Neural cell (in vitro differentiated cells): Measurements from ENCODE around the gene PLCE1. TPM values are rescaled to one million over a fixed set of nuclear protein-coding genes. Genes with fewer than 3 reads are reported as not detected.

Source experiments
- H2AFZ ChIP-seq: fragments of 200-600, 300-800 bp; sonication (generic), shearing (Covaris generic); 2 replicates; pipeline ENCODE4 v1.6.0; 2014; ENCODE audit warnings: low read depth, mild to moderate bottlenecking, antibody characterized with exemption, low read length, moderate library complexity
- H3F3A ChIP-seq: fragments of 200-600 bp; shearing (Covaris generic); 2 replicates; pipeline ENCODE4 v1.6.1; 2016; ENCODE audit warnings: mild to moderate bottlenecking, moderate library complexity, mixed read lengths, antibody characterized with exemption, low read length; ENCODE audit not compliant: insufficient read depth, poor library complexity, severe bottlenecking
- H3K27ac ChIP-seq: fragments of 200-600, 300-800 bp; sonication (generic), shearing (Covaris generic); 2 replicates; pipeline ENCODE4 v1.5.1; 2014; ENCODE audit warnings: mild to moderate bottlenecking, low read length, moderate library complexity
- H3K27me3 ChIP-seq: fragments of 300-800, 200-600 bp; sonication (generic), shearing (Covaris generic); 2 replicates; pipeline ENCODE4 v1.6.0; 2014; ENCODE audit warnings: mild to moderate bottlenecking, low read depth, low read length, moderate library complexity; ENCODE audit not compliant: insufficient read depth
- H3K36me3 ChIP-seq: fragments of 300-800, 200-600 bp; sonication (generic), shearing (Covaris generic); 2 replicates; pipeline ENCODE4 v1.5.1; 2014; ENCODE audit warnings: mild to moderate bottlenecking, antibody characterized with exemption, low read length, moderate library complexity; ENCODE audit not compliant: insufficient read depth
- H3K4me2 ChIP-seq: fragments of 300-800, 200-600 bp; sonication (generic), shearing (Covaris generic); 2 replicates; pipeline ENCODE4 v1.6.0; 2014; ENCODE audit warnings: mild to moderate bottlenecking, low read length
- H3K4me3 ChIP-seq: fragments of 300-800, 200-600 bp; sonication (generic), shearing (Covaris generic); 2 replicates; pipeline ENCODE4 v1.5.1; 2014; ENCODE audit warnings: mild to moderate bottlenecking, low read length, moderate library complexity
- H3K79me2 ChIP-seq: fragments of 200-600 bp; shearing (Covaris generic); replicated peaks from 2 replicates; pipeline ENCODE4 v1.6.0; 2014; ENCODE audit warnings: mild to moderate bottlenecking, low read length, moderate library complexity; ENCODE audit not compliant: insufficient read depth
- H3K9ac ChIP-seq: fragments of 300-800, 200-600 bp; sonication (generic), shearing (Covaris generic); 2 replicates; pipeline ENCODE4 v1.6.1; 2016; ENCODE audit warnings: mild to moderate bottlenecking, low read length, mixed read lengths
- H3K9me2 ChIP-seq: fragments of 200-600 bp; shearing (Covaris generic); 2 replicates; pipeline ENCODE4 v1.6.1; 2016; ENCODE audit warnings: mild to moderate bottlenecking, low read length, mixed read lengths; ENCODE audit not compliant: insufficient read depth
- H3K9me3 ChIP-seq: fragments of 200-600, 300-800 bp; sonication (generic), shearing (Covaris generic); 2 replicates; pipeline ENCODE4 v1.6.1; 2016; ENCODE audit warnings: mild to moderate bottlenecking, mixed run types, low read length, moderate library complexity, mixed read lengths
- H4K20me1 ChIP-seq: fragments of 200-600 bp; shearing (Covaris generic); 2 replicates; pipeline ENCODE4 v1.6.1; 2016; ENCODE audit warnings: mild to moderate bottlenecking, mixed run types; ENCODE audit not compliant: insufficient read depth
- EP300 ChIP-seq: fragments of 450-650 bp; conservative IDR thresholded peaks from 2 replicates; pipeline ENCODE4 v1.6.1; 2014; ENCODE audit warnings: antibody characterized with exemption, mild to moderate bottlenecking, moderate library complexity; ENCODE audit not compliant: poor library complexity, severe bottlenecking
- EZH2 ChIP-seq: fragments of 200-600, 300-800 bp; shearing (Covaris generic), sonication (generic); IDR thresholded peaks from 2 replicates; pipeline ENCODE4 v1.6.1; 2014; ENCODE audit warnings: antibody characterized with exemption, low read length, borderline replicate concordance, mild to moderate bottlenecking; ENCODE audit not compliant: insufficient read depth, poor library complexity, severe bottlenecking
- MXI1 ChIP-seq: fragments of 450-650 bp; conservative IDR thresholded peaks from 2 replicates; pipeline ENCODE4 v1.6.1; 2014; ENCODE audit warnings: antibody characterized with exemption, mild to moderate bottlenecking; ENCODE audit not compliant: poor library complexity, severe bottlenecking
- POLR2AphosphoS5 ChIP-seq: IDR thresholded peaks from 2 replicates; pipeline ENCODE4 v1.6.1; 2012
- RAD21 ChIP-seq: fragments of 450-650 bp; conservative IDR thresholded peaks from 2 replicates; pipeline ENCODE4 v1.6.1; 2014; ENCODE audit warnings: antibody characterized with exemption, mild to moderate bottlenecking, moderate library complexity
- SMC3 ChIP-seq: fragments of 450-650 bp; conservative IDR thresholded peaks from 2 replicates; pipeline ENCODE4 v1.6.1; 2014; ENCODE audit warnings: antibody characterized with exemption, mild to moderate bottlenecking, moderate library complexity; ENCODE audit not compliant: poor library complexity
- TAF1 ChIP-seq: IDR thresholded peaks from 2 replicates; pipeline ENCODE4 v1.6.1; 2012; ENCODE audit warnings: low read depth
- polyA plus RNA-seq: library from polyadenylated mRNA; depleted of rRNA; stranded (reverse); fragments of >200 nt; gene quantifications from 2 replicates; pipeline ENCODE4 v1.2.3, GENCODE V29; 2014
- TF ChIP-seq, protein P1 (sequence below): fragments of 450-650 bp; IDR thresholded peaks from 2 replicates; pipeline ENCODE4 v1.5.1; 2014; ENCODE audit warnings: antibody characterized with exemption, mild to moderate bottlenecking, moderate library complexity; ENCODE audit not compliant: poor library complexity, severe bottlenecking
- TF ChIP-seq, protein P2 (sequence below): IDR thresholded peaks from 2 replicates; pipeline ENCODE4 v1.6.1; 2012; ENCODE audit warnings: borderline replicate concordance

Gene PLCE1
- polyA plus RNA-seq, 1 donor from 2014 or later: 0.22 TPM

DNA sequence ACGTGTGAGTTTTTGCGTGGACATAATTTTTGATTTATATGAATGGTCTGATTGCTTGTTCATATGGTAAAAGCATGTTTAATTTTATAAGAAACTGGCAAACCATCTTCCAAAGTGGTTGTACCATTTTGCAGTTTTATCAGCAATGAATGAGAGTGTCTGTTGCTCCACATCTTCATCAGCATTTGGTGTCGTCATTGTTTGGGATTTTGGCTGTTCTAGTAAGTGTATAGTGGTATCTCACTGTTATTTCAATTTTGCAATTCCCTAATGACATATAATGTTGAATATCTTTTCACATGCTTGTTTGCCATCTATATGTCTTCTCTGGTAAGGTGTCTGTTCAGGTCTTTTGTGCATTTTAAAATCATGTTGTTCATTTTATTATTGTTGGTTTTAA is 13.2 kb upstream of the PLCE1 start:
- Histone ChIP-seq H4K20me1 (no peaks in the 10 kb centered on the region), H3F3A (no peaks in the 10 kb centered on the region), H3K9me2 (no peaks in the 10 kb centered on the region), H2AFZ (no peak overlapping the region), H3K4me3 (no peak overlapping the region), H3K9ac (no peak overlapping the region), H3K4me2 (no peak overlapping the region), H3K27ac (no peak overlapping the region), H3K9me3 (no peaks in the 10 kb centered on the region), H3K27me3 (no peaks in the 10 kb centered on the region), H3K36me3 (no peaks in the 10 kb centered on the region), H3K79me2 (no peaks in the 10 kb centered on the region)
- TF ChIP-seq, protein P1, sequence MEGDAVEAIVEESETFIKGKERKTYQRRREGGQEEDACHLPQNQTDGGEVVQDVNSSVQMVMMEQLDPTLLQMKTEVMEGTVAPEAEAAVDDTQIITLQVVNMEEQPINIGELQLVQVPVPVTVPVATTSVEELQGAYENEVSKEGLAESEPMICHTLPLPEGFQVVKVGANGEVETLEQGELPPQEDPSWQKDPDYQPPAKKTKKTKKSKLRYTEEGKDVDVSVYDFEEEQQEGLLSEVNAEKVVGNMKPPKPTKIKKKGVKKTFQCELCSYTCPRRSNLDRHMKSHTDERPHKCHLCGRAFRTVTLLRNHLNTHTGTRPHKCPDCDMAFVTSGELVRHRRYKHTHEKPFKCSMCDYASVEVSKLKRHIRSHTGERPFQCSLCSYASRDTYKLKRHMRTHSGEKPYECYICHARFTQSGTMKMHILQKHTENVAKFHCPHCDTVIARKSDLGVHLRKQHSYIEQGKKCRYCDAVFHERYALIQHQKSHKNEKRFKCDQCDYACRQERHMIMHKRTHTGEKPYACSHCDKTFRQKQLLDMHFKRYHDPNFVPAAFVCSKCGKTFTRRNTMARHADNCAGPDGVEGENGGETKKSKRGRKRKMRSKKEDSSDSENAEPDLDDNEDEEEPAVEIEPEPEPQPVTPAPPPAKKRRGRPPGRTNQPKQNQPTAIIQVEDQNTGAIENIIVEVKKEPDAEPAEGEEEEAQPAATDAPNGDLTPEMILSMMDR: no peak
- TF ChIP-seq, protein P2, sequence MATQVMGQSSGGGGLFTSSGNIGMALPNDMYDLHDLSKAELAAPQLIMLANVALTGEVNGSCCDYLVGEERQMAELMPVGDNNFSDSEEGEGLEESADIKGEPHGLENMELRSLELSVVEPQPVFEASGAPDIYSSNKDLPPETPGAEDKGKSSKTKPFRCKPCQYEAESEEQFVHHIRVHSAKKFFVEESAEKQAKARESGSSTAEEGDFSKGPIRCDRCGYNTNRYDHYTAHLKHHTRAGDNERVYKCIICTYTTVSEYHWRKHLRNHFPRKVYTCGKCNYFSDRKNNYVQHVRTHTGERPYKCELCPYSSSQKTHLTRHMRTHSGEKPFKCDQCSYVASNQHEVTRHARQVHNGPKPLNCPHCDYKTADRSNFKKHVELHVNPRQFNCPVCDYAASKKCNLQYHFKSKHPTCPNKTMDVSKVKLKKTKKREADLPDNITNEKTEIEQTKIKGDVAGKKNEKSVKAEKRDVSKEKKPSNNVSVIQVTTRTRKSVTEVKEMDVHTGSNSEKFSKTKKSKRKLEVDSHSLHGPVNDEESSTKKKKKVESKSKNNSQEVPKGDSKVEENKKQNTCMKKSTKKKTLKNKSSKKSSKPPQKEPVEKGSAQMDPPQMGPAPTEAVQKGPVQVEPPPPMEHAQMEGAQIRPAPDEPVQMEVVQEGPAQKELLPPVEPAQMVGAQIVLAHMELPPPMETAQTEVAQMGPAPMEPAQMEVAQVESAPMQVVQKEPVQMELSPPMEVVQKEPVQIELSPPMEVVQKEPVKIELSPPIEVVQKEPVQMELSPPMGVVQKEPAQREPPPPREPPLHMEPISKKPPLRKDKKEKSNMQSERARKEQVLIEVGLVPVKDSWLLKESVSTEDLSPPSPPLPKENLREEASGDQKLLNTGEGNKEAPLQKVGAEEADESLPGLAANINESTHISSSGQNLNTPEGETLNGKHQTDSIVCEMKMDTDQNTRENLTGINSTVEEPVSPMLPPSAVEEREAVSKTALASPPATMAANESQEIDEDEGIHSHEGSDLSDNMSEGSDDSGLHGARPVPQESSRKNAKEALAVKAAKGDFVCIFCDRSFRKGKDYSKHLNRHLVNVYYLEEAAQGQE: no peak
- TF ChIP-seq POLR2AphosphoS5 (no peak), MXI1 (no peak), RAD21 (no peak), EZH2 (no peak), SMC3 (no peak), TAF1 (no peak), EP300 (no peak)

DNA sequence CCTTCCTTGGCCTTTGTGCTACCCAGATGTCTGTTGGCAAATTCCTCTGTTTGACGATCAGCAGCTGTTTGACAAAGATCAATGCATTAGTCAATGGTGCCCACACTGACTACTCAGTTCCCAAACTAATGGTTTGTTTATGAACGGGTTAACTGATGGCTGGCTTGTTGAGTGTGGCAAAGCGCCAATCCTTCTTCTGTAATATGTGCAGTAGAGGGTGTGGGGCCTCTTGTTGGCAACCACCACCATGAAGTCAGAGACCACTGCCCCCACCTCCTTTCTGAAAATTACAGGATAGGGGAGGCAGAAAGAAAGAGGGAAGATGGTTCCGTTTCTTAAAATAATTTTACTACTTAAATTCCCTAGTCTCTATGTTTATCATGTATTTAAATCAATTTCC is 2.6 kb upstream of the PLCE1 start:
- Histone ChIP-seq H3F3A (no peaks in the 10 kb centered on the region), H3K4me3 (no peak overlapping the region), H2AFZ (no peak overlapping the region), H3K27me3 (peaks cover 15% of the 10 kb centered on the region), H4K20me1 (no peaks in the 10 kb centered on the region), H3K79me2 (no peaks in the 10 kb centered on the region), H3K9me3 (no peaks in the 10 kb centered on the region), H3K9me2 (no peaks in the 10 kb centered on the region), H3K27ac (no peak overlapping the region), H3K4me2 (no peak overlapping the region), H3K36me3 (no peaks in the 10 kb centered on the region), H3K9ac (no peak overlapping the region)
- no peak for TF ChIP-seq RAD21
- TF ChIP-seq EP300: no peak
- no peak for TF ChIP-seq MXI1
- no peak for TF ChIP-seq SMC3
- no peak for TF ChIP-seq TAF1
- TF ChIP-seq, protein P2: no peak
- TF ChIP-seq POLR2AphosphoS5: no peak
- TF ChIP-seq, protein P1: no peak
- no peak for TF ChIP-seq EZH2
